ENCODE data around the gene NFE2L1.
"Not testable (repeated sequence)": the region's sequence is repeated elsewhere in the genome, so short reads cannot be mapped to it uniquely, and the experiment has no call there.

NFE2L1 gene

DNA sequence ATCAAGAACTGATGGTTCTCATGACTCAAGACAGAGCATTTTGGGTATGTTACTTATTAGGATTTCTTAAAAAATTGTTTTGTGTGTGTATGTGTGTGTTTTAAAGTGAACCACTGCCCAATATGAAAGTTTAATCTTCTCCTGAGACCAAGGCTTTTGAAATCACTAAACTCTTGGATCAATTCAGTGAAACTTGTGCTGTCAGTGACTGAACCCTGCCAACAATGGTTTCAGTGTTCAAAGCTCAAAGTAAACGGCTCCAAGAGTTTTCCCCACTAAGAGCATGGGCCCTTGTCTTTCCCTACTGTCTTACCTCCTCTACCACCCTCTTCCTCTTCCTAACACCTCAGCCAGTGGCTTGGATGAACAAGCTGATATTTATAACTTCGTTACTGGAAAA, 22.0 kb downstream of the NFE2L1 start:
- no peak for DNase-seq

DNA sequence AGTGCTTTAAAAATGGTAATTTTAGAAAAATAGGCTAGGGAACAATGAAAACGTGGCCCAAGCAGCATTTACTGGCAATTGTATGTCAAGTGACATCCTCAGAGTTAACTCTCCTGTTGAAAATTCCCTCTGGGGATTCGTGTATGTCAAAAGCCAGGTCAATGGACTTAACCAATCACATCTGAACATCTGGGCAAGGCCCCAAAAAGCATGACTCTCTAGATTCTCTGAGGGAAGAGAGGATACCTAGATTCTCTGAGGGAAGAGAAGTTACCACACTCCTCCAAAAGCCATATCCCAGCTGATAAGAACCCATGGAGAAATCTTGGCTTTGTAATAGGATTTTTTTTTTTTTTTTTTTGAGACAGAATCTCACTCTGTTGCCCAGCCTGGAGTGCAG, 23.5 kb downstream of the NFE2L1 start:
- DNase-seq = no peak

DNA sequence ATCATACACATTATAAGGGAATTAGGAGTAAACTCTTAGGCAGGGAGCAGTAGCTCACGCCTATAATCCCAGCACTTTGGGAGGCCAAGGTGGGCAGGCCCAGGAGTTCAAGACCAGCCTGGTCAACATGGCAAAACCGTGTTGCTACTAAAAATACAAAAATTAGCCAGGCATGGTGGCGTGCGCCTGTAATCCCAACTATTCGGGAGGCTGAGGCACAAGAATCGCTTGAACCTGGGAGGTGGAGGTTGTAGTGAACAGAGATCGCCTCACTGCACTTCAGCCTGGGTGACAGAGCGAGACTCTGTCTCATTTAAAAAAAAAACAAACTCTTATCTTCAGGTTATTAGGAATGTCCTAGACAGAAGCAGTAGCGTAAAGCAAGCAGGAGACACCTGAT, 24.7 kb downstream of the NFE2L1 start:
- not testable (repeated sequence) for DNase-seq

DNA sequence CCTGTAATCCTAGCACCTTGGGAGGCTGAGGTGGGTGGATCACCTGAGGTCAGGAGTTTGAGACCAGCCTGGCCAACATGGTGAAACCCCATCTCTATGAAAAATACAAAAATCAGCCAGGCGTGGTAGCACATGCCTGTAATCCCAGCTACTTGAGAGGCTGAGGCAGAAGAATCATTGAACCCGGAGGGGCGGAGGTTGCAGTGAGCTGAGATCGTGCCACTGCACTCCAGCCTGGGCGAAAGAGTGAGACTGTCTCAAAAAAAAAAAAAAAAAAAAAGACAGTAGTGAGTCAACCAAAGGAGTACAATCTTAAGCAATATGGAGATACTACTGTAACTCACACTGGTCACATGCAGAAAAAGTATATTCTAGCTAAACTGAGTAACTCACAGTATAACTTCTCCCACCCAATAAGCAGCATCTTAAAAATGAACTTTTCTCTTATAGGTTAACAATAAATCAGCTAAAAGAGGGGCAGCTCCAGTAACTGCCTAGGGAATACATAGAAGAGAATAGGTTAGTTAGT, 25.5 kb downstream of the NFE2L1 start:
- not testable (repeated sequence) for DNase-seq

DNA sequence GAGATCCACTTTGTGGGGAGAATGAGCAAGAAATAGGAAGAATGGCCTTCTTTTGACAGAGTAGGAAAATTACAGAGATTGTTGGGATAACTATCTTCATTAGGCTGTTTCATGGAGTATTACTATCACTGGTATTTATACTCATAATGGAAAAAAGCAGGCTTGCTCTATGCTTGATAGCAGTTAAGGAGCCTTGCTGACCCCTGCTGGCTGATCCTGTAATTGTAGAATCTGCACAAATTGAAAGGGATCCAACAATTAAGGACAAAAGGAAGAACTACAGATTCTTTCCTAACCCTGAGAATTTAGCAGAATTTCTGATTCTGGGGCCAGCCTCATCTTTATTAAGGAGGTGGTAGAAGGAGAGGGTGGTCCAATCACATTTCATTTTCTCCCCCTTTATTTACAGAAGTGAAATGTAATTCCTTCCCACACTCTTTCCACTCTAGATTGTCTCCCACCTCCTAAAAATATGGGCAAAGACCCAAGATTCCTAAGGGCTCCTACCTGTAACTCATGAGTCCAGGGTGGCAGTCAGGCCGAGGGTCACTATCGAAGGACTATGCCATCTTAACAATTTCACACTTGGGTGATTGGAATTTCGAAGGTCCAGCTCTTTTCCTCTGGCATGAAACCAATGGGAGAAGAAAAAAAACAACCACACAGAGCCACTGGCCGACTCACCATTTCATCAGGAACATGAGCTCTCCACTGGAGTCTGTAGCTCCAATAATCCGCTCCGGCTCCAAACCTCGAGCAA, 26.3 kb downstream of the NFE2L1 start:
- peak; percentile 73 for DNase-seq

DNA sequence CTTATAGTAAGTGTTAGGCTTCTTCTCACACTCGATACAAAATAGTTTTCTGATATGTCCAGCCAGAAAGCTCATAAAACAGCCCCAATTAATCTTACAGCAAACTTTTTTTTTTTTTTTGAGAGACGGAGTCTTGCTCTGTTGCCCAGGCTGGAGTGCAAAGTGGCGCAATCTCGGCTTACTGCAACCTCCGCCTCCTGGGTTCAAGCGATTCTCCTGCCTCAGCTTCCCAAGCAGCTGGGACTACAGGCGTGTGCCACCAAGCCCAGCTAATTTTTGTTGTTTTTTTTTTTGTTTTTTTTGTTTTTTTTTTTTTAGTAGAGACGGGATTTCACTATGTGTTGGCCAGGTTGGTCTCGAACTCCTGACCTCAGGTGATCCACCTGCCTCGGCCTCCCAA, 29.0 kb downstream of the NFE2L1 start:
- DNase-seq = not testable (repeated sequence)

DNA sequence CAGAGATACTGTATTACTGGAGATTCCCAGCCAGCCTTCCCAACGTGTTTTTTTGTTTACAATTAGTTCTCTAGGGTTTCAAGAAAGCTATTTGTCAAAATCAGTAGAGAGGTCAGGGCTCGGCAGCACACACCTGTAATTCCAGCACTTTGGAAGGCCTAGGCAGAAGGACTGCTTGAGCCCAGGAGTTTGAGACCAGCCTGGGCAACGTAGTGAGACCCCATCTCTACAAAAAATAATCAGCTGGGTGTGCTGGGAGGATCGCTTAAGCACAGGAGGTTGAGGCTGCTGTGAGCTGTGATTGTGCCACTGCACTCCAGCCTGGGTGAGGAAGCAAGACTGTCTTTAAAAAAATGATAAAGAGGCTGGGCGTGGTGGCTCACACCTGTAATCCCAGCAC, 33.7 kb downstream of the NFE2L1 start:
- no peak for DNase-seq

DNA sequence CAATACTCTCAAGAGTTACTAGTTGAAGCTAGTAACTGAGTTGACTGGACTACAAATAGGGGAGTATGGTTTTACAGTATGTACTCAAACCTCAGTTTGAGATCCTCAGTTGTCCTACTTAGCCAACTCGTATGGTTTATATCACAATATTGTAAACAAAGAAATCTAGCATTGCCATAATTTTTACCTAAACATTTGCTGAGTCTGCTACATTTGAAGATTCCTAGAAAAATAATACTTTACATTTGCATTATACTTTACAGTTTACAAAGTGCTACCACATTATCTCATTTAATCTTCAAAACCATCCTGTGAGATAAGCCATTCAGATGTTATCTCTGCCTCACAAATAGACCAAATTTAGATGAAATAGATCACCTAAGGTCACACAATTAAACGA, 36.8 kb downstream of the NFE2L1 start:
- DNase-seq = no peak

DNA sequence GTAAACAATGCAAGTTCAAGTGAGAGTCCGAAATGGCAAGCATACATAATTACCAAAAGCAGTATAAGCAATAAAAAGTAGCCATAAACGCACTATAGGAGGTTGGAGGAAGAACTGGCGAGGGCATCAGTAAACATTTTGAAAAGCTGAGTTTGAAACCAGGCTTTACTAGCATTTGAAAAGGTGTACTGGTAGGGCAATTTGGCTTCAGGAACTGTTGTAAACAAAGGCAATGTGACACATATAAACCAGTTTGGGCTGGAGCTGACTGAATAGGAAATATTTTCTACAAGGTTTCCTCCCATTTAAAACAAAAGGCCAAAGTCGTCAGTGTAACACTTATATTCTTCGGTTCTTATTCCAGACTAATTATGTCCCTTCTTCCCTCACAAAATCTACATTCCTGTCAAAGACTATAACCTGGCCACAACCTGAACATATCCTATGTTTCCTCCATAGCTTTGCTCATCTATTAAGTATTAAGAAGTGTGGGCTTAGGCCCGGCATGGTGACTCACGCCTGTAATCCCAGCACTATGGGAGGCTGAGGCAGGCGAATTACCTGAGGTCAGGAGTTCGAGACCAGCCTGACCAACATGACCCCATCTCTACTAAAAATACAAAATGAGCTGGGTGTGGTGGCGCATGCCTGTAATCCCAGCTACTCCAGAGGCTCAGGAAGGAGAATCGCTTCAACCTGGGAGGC, 45.3 kb downstream of the NFE2L1 start:
- no peak for DNase-seq

DNA sequence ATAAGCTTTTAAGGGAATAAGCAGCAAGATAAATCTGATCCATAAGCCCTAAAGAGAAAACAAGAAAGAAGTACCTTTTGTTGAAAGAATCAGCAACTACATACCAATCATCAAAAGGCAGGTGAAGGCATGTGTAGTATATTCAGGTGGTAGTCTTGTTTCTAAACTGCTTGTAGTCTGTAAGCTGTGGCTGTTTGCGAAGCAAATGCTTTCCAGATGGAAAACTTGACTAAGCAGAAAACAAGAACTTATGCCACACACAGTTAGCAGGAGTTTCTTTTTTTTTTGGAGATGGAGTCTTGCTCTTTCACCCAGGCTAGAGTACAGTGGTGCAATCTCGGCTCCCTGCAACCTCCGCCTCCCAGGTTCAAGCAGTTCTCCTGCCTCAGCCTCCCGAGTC, 47.5 kb downstream of the NFE2L1 start:
- no peak for DNase-seq

DNA sequence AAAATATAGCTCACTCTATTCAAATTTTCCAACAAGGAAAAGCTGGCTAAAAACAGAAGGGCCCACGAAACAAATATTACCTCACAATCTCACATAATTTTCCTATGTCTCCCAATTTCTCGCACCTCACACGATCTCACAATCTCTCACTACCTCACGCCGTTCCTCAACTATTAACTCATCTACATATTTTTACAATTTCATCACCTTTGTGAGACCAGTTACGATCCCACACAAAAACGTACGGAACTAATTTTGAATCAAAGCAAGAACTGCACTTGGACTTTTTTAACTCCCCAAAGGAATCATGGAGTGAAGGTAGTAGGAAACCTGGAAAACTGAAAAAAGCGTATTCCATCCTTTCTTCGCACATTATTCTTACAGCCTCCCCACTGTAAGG, 52.0 kb downstream of the NFE2L1 start:
- DNase-seq = no peak

DNA sequence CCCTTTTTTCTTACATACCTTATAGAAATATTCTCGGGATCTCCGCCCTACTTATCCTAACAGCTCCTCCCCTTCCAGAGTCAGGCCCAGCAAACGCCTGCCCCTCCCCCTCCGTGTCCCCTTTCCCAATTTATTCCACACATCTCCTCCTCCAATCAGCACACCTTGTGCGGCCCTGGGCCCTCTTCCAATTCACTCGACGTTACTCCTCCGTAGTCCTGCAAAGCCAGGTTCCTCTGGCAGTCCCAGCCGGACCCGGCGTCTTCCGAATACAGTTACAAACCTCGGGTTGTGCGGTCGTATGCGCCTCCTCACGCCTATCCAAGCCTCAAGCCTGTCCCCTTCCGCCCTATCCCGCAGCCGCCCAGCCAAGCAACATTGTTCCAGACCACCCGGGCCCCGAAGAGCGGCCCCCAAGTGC, 52.4 kb downstream of the NFE2L1 start:
- peak; percentile 65 for DNase-seq

DNA sequence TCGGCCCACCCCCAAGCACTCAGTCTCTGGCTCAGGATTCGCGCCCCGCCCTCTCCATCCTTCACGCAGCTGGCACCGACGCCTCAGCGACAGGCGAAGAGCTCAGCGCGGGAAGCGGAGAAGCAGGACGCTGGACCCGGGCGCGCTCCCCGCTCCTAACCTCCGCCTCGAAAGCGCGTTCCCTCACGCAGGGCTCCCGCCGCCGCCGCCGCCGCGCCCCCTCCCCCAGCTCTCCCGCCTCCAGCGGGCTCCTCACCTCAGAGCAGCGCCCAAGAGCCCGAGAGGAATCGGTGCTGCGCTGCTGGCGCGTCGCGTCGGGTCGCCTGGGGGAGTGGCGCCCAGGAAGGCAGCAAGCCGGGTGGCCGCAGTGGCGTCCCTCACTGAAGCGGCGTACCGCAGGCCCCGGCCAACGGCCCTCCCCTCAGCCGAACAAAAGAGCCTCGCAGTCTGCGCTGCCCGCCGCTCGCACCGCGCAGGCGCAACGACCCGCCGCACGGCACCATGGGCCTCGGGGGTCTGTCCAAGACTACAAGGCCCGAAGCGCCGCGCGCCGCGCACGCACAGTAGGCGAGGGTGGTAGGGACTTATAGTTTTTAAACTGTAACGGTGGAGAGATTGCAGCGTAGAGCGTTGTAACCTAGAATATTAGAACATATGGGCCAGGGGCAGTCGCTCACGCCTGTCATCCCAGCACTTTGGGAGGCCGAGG, 53.0 kb downstream of the NFE2L1 start, which contains the start of gene CBX1:
Gene CBX1 (minus strand): TSS at position 467 of the 709 bp plus-strand sequence. CDS start 24,474 bp downstream, outside the sequence.
- peak; percentile 97 for DNase-seq

DNA sequence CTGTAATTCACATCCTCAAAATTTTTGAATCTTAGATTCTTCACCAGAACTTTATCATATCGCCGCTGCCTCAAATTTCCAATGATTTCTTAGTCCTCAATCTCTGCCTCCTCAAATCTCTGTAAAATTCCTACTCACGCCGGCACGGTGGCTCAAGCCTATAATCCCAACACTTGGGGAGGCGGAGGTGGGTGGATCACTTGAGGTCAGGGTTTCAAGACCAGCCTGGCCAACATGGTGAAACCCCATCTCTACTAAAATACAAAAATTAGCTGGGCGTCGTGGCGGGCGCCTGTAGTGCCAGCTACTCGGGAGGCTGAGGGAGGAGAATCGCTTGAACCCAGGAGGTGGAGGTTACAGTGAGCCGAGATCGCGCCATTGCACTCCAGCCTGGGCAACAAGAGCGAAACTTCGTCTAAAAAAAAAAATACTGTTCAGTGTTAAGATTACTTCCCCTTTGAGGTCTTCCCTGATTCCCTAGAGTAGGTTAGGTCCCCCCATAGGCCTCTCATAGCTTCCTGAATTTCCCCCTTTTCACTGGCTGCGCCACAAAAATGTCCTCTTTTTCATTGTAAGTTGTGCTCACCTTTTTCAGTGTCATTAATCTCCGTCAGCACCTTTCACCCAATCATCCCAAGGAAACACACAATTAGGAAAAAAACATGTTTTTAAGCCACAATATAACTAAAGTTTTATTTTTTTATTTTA, 54.0 kb downstream of the NFE2L1 start:
- DNase-seq = no peak

DNA sequence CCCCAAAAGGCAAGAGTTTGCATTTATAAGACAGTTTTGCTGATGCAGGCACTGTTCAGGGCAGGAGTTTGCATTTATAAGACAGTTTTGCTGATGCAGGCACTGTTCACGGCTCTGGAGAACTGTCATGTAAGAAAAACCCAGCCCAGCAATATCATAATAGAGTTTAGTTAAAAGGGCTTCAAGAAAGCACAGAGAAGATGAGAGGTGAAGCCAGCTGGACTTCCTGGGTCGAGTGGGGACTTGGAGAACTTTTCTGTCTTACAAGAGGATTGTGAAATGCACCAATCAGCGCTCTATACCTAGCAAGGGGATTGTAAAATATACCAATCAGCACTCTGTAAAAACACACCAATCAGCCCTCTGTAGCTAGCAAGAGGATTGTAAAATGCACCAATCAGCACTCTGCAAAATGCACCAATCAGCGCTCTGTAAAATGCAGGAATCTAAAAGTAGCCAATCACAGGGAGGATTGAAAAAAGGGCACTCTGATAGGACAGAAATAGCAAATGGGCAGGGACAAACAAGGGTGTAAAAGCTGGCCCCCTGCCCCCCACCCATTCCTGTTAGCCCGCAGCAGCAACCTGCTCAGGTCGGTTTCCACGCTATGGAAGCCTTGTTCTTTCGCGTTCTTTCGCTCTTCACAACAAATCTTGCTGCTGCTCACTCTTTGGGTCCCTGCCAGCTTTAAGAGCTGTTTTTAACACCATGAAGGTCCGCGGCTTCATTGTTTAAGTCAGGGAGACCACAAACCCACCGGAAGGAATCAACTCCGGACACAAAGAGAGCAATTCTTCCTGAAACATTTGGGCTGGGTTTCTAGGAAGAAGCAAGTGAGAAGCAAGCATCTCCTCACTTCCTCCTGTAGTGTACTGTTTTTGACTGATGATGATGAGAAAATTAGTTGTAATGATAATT, 54.9 kb downstream of the NFE2L1 start:
- no peak for DNase-seq

DNA sequence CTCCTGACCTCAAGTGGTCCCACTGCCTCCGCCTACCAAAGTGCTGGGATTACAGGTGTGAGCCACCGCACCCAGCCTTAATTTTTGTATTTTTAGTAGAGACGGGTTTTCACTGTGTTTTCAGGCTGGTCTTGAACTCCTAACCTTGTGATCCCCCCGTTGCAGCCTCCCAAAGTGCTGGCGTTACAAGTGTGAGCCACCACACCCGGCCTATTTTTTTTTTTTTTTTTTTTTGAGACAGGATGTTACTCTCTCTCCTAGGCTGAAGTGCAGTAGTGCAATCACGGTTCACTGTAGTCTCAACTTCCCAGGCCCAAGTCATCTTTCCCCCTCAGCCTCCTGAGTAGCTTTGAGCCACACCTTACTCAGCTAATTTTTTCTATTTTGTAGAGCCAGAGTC, 56.3 kb downstream of the NFE2L1 start:
- DNase-seq = no peak

DNA sequence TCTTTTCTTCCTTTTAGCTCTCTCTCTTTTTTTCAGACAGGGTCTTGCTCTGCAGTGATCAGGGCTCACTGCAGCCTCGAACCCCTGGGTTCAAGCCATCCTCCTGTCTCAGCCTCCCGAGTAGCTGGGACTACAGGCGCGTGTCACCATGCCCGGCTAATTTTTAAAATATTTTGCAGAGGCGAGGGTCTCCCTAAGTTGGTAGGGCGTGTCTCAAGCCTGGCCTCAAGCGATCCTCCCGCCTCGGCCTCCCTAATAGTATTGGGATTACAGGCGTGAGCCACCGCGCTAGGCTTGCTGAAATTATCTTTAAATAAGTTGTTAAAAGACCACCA, 58.6 kb downstream of the NFE2L1 start:
- DNase-seq = no peak

DNA sequence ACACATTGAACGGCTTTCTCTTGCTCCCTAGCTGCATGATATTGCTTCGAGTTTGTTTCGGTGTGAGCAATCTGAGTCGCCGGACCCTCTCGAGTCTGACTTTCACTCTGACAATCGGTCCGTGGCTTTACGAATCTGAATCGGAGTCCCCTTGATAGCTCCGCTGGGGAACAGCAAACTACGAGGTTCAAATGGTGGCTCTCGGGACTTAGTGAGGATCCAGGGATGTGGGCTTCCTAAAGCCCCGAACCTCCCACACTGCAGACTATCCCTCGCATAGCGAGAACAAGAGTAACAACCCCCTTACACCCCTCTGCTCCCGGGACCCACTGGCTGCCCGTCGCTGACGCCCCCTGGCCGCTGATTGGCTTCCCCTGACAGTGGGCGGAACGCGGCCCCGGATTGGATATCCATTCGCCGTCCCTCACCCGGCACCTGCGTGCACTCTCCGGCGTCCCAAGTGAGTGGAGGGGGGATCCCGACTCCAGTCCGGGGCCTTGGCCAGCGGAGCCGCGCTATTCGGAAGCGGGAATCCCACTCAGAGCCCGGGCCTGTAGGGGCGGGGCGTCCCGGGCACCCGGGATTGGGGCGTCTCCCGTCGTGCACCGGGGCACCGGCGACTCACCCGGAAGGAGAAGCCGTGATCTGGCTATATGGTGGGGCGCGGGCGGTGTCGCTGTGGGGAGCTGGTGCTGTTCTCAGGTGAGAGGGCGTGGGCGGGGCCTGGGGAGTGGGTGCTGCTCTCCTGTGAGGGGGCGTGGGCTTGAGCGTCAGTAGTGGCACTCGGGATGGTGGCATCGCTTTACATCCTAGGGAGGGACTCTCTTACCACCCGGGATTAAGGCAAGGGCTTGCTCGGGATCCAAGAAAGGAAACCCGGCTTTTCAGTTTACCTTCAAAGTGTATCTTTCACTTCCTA, 59.2 kb downstream of the NFE2L1 start, which contains the start of gene SNX11:
Gene SNX11 (plus strand): TSS at position 630 of the 919 bp plus-strand sequence. CDS start 4,278 bp downstream, outside the sequence.
- DNase-seq = peak; percentile 94

DNA sequence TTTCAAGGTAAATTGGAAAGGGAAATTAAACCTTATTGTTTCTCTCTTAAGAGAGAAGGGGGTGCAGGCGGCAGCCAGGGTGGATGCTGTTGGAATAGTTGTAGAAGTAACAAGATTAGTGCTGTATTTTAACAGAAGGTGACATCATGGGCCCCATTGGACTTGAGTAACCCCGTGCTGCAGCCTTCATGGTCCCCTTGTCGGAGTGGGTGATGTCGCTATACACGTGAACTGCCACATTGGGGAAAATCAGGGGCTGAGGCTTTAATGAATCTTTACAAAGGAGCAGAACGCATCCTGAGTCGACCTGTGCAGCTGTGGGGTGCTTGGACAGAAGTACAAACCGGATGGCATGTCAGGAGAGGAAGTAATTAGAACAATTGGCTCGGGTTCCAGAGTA, 62.6 kb downstream of the NFE2L1 start:
- no peak for DNase-seq
